CD4-positive, alpha-beta T cell (primary cell): ENCODE data around the gene OSBPL3. TPM values are rescaled to one million over a fixed set of nuclear protein-coding genes. Genes with fewer than 3 reads are reported as not detected.

Experiments
- ATAC-seq: fragments of 200-7000 bp; cut with Tn5 transposase; one replicate; pipeline ENCODE4 v1.10.0; 2022; ENCODE audit warnings: mild to moderate bottlenecking; ENCODE audit not compliant: poor library complexity
- CTCF ChIA-PET: fragments of 350-600 bp; sonication (Branson Sonifier 250); formaldehyde crosslinking; loops from one replicate; lab custom pipeline; 2021; ENCODE audit warnings: antibody characterized with exemption, inconsistent platforms; lab: Charles Lee
- POLR2A ChIA-PET: fragments of 350-600 bp; sonication (Branson Sonifier 250); formaldehyde crosslinking; loops from one replicate; lab custom pipeline; 2021; ENCODE audit warnings: antibody characterized with exemption, inconsistent platforms; lab: Charles Lee
- DNase-seq, 14 experiments: peaks; one replicate each; pipeline ENCODE4 v3.0.0-alpha.2; 2013 to 2020; ENCODE audit warnings: mixed read lengths in 2 of 14
- H3K27ac ChIP-seq, 2 donors: one replicate each; pipeline versions ENCODE4 v1.5.1 to v1.7.0; 2013; ENCODE audit warnings: low read length in 2 of 2, low read depth in 1 of 2, mild to moderate bottlenecking in 1 of 2
- H3K27me3 ChIP-seq, 2 experiments: 1 replicate in 1 of 2; 2 replicates in 1 of 2; pipeline versions ENCODE4 v1.6.1 to v1.7.0; 2013; ENCODE audit warnings: low read length in 2 of 2, control low read depth in 1 of 2, mild to moderate bottlenecking in 1 of 2, moderate library complexity in 1 of 2; ENCODE audit not compliant: insufficient read depth in 2 of 2, control insufficient read depth in 1 of 2
- H3K36me3 ChIP-seq: one replicate; pipeline ENCODE4 v1.6.1; 2013; ENCODE audit warnings: low read length, control low read depth; ENCODE audit not compliant: insufficient read depth
- H3K4me1 ChIP-seq: one replicate; pipeline ENCODE4 v1.6.1; 2013; ENCODE audit warnings: low read length, control low read depth; ENCODE audit not compliant: insufficient read depth
- H3K4me3 ChIP-seq: one replicate; pipeline ENCODE4 v1.5.1; 2013; ENCODE audit warnings: mild to moderate bottlenecking, low read length, moderate library complexity
- H3K9me3 ChIP-seq, 2 experiments: 1 replicate in 1 of 2; 2 replicates in 1 of 2; pipeline versions ENCODE4 v1.6.1 to v1.7.0; 2013; ENCODE audit warnings: low read length in 2 of 2, mild to moderate bottlenecking in 2 of 2, control low read depth in 1 of 2, moderate library complexity in 1 of 2; ENCODE audit not compliant: control insufficient read depth in 1 of 2, insufficient read depth in 1 of 2
- H3K27ac Mint-ChIP-seq: one replicate; pipeline ENCODE4 v1.8.0; 2020; ENCODE audit warnings: mixed read lengths
- H3K27me3 Mint-ChIP-seq: one replicate; pipeline ENCODE4 v1.8.0; 2021; ENCODE audit warnings: mixed read lengths
- H3K36me3 Mint-ChIP-seq: one replicate; pipeline ENCODE4 v1.8.0; 2021; ENCODE audit warnings: low read depth, mixed read lengths
- H3K4me1 Mint-ChIP-seq: one replicate; pipeline ENCODE4 v1.8.0; 2021; ENCODE audit warnings: low read depth, mixed read lengths
- H3K4me3 Mint-ChIP-seq: one replicate; pipeline ENCODE4 v1.8.0; 2020; ENCODE audit warnings: mild to moderate bottlenecking, mixed read lengths
- H3K9me3 Mint-ChIP-seq: one replicate; pipeline ENCODE4 v1.8.0; 2020; ENCODE audit warnings: mixed read lengths
- intact Hi-C, 2 experiments: fragments of 100-400 bp; cut with DNase I in 1 of 2; cut with micrococcal nuclease in 1 of 2; formaldehyde crosslinking; loops; one replicate each; pipeline versions ENCODE4 v1.15.1 to v1.9.0; 2023 to 2025; cut with DNase I, micrococcal nuclease
- total RNA-seq, 174 experiments: library from RNA in 2 of 174; stranded (reverse) in 2 of 174; gene quantifications; one replicate each; pipeline ENCODE4 v1.2.3 and lab custom pipeline; 2021 to 2026
- TF ChIP-seq, protein P1 (sequence below): fragments of 200-600 bp; IDR thresholded peaks from one replicate; pipeline ENCODE4 v1.8.0; 2022; ENCODE audit warnings: antibody characterized with exemption, mild to moderate bottlenecking

The OSBPL3 gene
- total RNA-seq, 2 experiments from 2014 or later: 25.4 to 25.9 TPM

GRCh38 chr7:24943096-24943948 is 36.7 kb downstream of the OSBPL3 start:
- Mint-ChIP-seq H3K27ac (no peak overlapping the region), H3K9me3 (no peaks in the 10 kb centered on the region), H3K4me1 (peaks cover 53% of the 10 kb centered on the region), H3K36me3 (no peaks in the 10 kb centered on the region), H3K27me3 (no peaks in the 10 kb centered on the region), H3K4me3 (no peak overlapping the region)
- CTCF ChIA-PET: interaction anchor here (1.0 kb wide), 1 partner anchor 36 kb away, joined by 3 read pairs; no protein-coding TSS in a partner anchor
- DNase-seq: no peak
- Histone ChIP-seq H3K36me3 (no peaks in the 10 kb centered on the region), H3K27me3 (no peaks in the 10 kb centered on the region), H3K27ac (no peak overlapping the region), H3K9me3 (no peaks in the 10 kb centered on the region), H3K4me3 (no peak overlapping the region), H3K4me1 (peaks cover 3% of the 10 kb centered on the region)
- POLR2A ChIA-PET: interaction anchor here (2.0 kb wide), 1 partner anchor 36 kb away, joined by 4 read pairs; the partner anchor contains the start of gene OSBPL3
- TF ChIP-seq, protein P1, sequence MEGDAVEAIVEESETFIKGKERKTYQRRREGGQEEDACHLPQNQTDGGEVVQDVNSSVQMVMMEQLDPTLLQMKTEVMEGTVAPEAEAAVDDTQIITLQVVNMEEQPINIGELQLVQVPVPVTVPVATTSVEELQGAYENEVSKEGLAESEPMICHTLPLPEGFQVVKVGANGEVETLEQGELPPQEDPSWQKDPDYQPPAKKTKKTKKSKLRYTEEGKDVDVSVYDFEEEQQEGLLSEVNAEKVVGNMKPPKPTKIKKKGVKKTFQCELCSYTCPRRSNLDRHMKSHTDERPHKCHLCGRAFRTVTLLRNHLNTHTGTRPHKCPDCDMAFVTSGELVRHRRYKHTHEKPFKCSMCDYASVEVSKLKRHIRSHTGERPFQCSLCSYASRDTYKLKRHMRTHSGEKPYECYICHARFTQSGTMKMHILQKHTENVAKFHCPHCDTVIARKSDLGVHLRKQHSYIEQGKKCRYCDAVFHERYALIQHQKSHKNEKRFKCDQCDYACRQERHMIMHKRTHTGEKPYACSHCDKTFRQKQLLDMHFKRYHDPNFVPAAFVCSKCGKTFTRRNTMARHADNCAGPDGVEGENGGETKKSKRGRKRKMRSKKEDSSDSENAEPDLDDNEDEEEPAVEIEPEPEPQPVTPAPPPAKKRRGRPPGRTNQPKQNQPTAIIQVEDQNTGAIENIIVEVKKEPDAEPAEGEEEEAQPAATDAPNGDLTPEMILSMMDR: no peak
- intact Hi-C loops: no loop called here
- no peak for ATAC-seq

DNA sequence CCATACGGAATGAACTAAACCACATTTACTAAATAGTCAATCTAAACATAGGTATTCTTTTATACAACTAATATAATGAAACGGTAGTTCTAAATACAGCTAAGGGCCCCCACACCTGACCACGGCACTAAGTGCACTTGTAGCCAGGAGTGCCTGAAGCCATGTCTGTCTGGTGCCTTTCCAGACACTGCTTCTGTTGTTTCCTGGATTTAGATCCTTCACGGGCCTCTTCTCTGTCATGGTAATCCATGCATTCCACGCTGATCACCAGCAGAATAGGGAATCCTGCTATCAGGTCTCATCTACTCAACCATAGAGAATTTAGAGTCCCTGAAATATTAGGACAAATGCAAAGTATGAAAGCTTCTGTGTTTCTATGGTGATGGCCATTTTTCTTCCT is 37.8 kb downstream of the OSBPL3 start:
- Mint-ChIP-seq H3K36me3 (no peaks in the 10 kb centered on the region), H3K27me3 (no peaks in the 10 kb centered on the region), H3K4me1 (peaks cover 52% of the 10 kb centered on the region), H3K4me3 (no peak overlapping the region), H3K9me3 (no peaks in the 10 kb centered on the region), H3K27ac (no peak overlapping the region)
- H3K4me1 ChIP-seq: peaks cover 3% of the 10 kb centered on the region
- intact Hi-C loops: no loop called here
- no peaks in the 10 kb centered on the region for H3K27me3 ChIP-seq
- ChIA-PET POLR2A (interaction anchor here (2.0 kb wide), 1 partner anchor 37 kb away, joined by 4 read pairs; the partner anchor contains the start of gene OSBPL3), CTCF (no interaction called here)
- TF ChIP-seq, protein P1: no peak
- DNase-seq (no peak), ATAC-seq (no peak)
- peaks cover 3% of the 10 kb centered on the region for H3K36me3 ChIP-seq
- no peak overlapping the region for H3K4me3 ChIP-seq
- H3K27ac ChIP-seq: no peak overlapping the region
- H3K9me3 ChIP-seq: no peaks in the 10 kb centered on the region

DNA sequence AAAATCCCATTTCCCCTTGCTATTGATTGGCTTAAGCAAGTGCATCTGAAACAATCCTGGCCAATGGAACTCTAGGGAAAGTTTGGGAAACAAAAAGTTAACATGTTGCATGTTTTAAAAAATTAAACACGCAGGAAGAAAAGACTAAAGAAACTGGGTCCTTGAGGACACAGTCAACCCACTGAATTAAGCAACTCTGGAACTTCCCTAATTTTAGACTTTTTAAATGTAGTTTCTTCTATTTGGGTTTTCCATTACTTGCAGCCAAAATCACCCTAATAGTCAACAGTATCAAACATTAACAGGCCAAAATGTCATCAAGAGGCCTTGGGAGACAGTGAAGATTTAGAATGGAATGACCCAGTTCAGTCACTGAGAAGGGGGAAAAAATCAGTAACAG is 40.6 kb downstream of the OSBPL3 start:
- H3K27ac ChIP-seq: no peak overlapping the region
- H3K9me3 Mint-ChIP-seq: peaks cover 3% of the 10 kb centered on the region
- intact Hi-C loops: no loop called here
- H3K4me3 ChIP-seq: no peak overlapping the region
- H3K27me3 ChIP-seq: no peaks in the 10 kb centered on the region
- H3K27ac Mint-ChIP-seq: no peak overlapping the region
- H3K4me1 Mint-ChIP-seq: peaks cover 51% of the 10 kb centered on the region
- no peaks in the 10 kb centered on the region for H3K9me3 ChIP-seq
- no peaks in the 10 kb centered on the region for H3K36me3 Mint-ChIP-seq
- H3K4me1 ChIP-seq: peaks cover 3% of the 10 kb centered on the region
- TF ChIP-seq, protein P1: no peak
- ATAC-seq (no peak), DNase-seq (peak in 2 of 14 experiments; percentile 38 to 39)
- H3K36me3 ChIP-seq: peaks cover 3% of the 10 kb centered on the region
- CTCF ChIA-PET: interaction anchor here (0.6 to 1.5 kb wide), 3 partner anchors 15 to 42 kb away, joined by 3 read pairs; no protein-coding TSS in a partner anchor
- no peaks in the 10 kb centered on the region for H3K27me3 Mint-ChIP-seq
- POLR2A ChIA-PET: no interaction called here
- no peak overlapping the region for H3K4me3 Mint-ChIP-seq
